Natural killer cell (primary cell): ENCODE data around the gene DST. TPM values are rescaled to one million over a fixed set of nuclear protein-coding genes. Genes with fewer than 3 reads are reported as not detected.
"Not testable (repeated sequence)": the region's sequence is repeated elsewhere in the genome, so short reads cannot be mapped to it uniquely, and the experiment has no call there.

Experiments
- ATAC-seq, 3 donors: fragments of 150-1000 bp in 2 of 3; fragments of 200-7000 bp in 1 of 3; cut with Tn5 transposase; 1 replicate in 1 of 3; 2 replicates in 2 of 3; pipeline ENCODE4 v1.10.0; 2021; ENCODE audit warnings: mild to moderate bottlenecking in 2 of 3, moderate library complexity in 2 of 3
- DNase-seq, 2 donors: peaks; one replicate each; pipeline versions ENCODE4 v3.0.0 to v3.0.0-alpha.2; 2013 to 2021; ENCODE audit warnings: mixed read lengths in 1 of 2
- H3K27ac ChIP-seq: one replicate; pipeline ENCODE4 v1.5.1; 2013; ENCODE audit warnings: mild to moderate bottlenecking, low read length
- H3K27me3 ChIP-seq: one replicate; pipeline ENCODE4 v1.6.1; 2013; ENCODE audit warnings: low read length; ENCODE audit not compliant: control insufficient read depth, insufficient read depth
- H3K36me3 ChIP-seq: one replicate; pipeline ENCODE4 v1.6.1; 2013; ENCODE audit warnings: low read length; ENCODE audit not compliant: control insufficient read depth, insufficient read depth
- H3K4me1 ChIP-seq: one replicate; pipeline ENCODE4 v1.6.1; 2013; ENCODE audit warnings: low read length; ENCODE audit not compliant: control insufficient read depth, insufficient read depth
- H3K4me3 ChIP-seq: one replicate; pipeline ENCODE4 v1.5.1; 2013; ENCODE audit warnings: low read length
- H3K9me3 ChIP-seq: one replicate; pipeline ENCODE4 v1.6.1; 2013; ENCODE audit warnings: low read length; ENCODE audit not compliant: control insufficient read depth, insufficient read depth
- H3K27ac Mint-ChIP-seq, 2 donors: one replicate each; pipeline ENCODE4 v1.8.0; 2022; ENCODE audit warnings: mild to moderate bottlenecking in 2 of 2, mixed read lengths in 2 of 2, moderate library complexity in 1 of 2
- H3K27me3 Mint-ChIP-seq, 2 donors: one replicate each; pipeline ENCODE4 v1.8.0; 2022; ENCODE audit warnings: low read depth in 2 of 2, mixed read lengths in 2 of 2
- H3K36me3 Mint-ChIP-seq: one replicate; pipeline ENCODE4 v1.8.0; 2022; ENCODE audit warnings: mixed read lengths
- H3K4me1 Mint-ChIP-seq, 2 donors: one replicate each; pipeline ENCODE4 v1.8.0; 2022; ENCODE audit warnings: mixed read lengths in 2 of 2
- H3K4me3 Mint-ChIP-seq: one replicate; pipeline ENCODE4 v1.8.0; 2022; ENCODE audit warnings: mild to moderate bottlenecking, moderate library complexity, mixed read lengths
- H3K9me3 Mint-ChIP-seq, 2 donors: one replicate each; pipeline ENCODE4 v1.8.0; 2022; ENCODE audit warnings: mixed read lengths in 2 of 2
- WGBS: methylation state at CpG from one replicate; pipeline ENCODE4 v1.1.7; 2013; ENCODE audit warnings: missing lambda C conversion rate; ENCODE audit not compliant: insufficient coverage; 5-methylcytosine and 5-hydroxymethylcytosine counted together
- intact Hi-C: fragments of 100-400 bp; cut with micrococcal nuclease; formaldehyde crosslinking; loops from one replicate; pipeline ENCODE4 v1.14.2; 2022
- total RNA-seq, 4 donors: library from RNA; stranded (reverse); fragments of 120-200 nt in 1 of 4; gene quantifications; one replicate each; pipeline versions ENCODE4 v1.2.3 to v1.2.4, GENCODE V29; 2013 to 2022
- TF ChIP-seq, protein P1 (sequence below): fragments of 200-600 bp; IDR thresholded peaks from one replicate; pipeline ENCODE4 v1.8.0; 2022; ENCODE audit warnings: antibody characterized with exemption

DST gene
- total RNA-seq, 3 donors from 2014 or later (not counting 1 experiment from before 2014, with no cell fraction given) = 5.6 to 14.7 (median 8.9) TPM

DNA sequence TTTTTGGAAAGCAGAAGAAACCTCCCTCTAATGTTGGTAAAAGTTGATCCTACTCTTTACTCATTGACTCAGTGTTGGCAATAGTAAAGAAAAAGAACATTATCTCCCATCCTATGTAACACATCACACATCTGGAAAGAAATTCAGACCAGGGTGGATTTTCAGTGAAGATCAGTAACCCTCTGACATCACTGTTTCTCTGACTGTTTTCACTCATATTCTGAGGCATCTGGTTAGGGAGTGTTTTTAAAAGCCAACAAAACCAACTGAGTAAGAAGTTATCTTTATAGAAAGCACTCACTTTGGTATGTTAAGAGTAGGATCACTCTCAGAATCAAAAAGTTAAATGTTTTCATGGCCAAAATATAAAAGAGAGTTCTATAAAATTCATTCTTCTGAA lies 143.6 kb downstream of the DST start:
- no peak overlapping the region for H3K4me3 Mint-ChIP-seq
- H3K9me3 ChIP-seq = no peaks in the 10 kb centered on the region
- H3K27ac Mint-ChIP-seq = no peak overlapping the region
- no peak overlapping the region for H3K4me3 ChIP-seq
- H3K27ac ChIP-seq = no peak overlapping the region
- TF ChIP-seq, protein P1, sequence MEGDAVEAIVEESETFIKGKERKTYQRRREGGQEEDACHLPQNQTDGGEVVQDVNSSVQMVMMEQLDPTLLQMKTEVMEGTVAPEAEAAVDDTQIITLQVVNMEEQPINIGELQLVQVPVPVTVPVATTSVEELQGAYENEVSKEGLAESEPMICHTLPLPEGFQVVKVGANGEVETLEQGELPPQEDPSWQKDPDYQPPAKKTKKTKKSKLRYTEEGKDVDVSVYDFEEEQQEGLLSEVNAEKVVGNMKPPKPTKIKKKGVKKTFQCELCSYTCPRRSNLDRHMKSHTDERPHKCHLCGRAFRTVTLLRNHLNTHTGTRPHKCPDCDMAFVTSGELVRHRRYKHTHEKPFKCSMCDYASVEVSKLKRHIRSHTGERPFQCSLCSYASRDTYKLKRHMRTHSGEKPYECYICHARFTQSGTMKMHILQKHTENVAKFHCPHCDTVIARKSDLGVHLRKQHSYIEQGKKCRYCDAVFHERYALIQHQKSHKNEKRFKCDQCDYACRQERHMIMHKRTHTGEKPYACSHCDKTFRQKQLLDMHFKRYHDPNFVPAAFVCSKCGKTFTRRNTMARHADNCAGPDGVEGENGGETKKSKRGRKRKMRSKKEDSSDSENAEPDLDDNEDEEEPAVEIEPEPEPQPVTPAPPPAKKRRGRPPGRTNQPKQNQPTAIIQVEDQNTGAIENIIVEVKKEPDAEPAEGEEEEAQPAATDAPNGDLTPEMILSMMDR = no peak
- H3K4me1 ChIP-seq = no peaks in the 10 kb centered on the region
- no peaks in the 10 kb centered on the region for H3K27me3 Mint-ChIP-seq
- H3K9me3 Mint-ChIP-seq = no peaks in the 10 kb centered on the region
- intact Hi-C loops = no loop called here
- DNase-seq (no peak), ATAC-seq (no peak)
- no peaks in the 10 kb centered on the region for H3K27me3 ChIP-seq
- H3K4me1 Mint-ChIP-seq = no peaks in the 10 kb centered on the region
- H3K36me3 Mint-ChIP-seq = no peaks in the 10 kb centered on the region
- peaks cover 2% of the 10 kb centered on the region for H3K36me3 ChIP-seq

DNA sequence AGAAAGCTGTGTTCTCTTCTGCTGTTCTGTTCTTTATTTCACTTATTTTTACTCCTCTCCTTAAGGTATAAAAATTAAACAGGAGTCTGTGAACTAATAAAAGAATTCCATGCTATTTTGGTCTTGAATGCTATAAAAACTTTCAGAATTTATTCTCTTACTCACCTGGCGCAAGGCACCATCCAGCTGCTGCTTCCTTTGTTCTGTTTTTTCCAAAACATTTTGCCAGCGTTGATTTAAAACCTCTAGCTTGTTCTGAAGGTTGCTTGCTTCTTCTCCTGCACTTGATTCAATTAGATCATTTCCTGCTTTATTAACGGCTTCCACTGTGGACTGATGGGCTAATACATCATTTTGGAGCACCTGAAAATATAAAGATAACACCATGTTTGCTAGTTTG lies 145.0 kb downstream of the DST start:
- no peak overlapping the region for H3K27ac ChIP-seq
- no peak overlapping the region for H3K4me3 ChIP-seq
- ATAC-seq (no peak), DNase-seq (no peak)
- H3K36me3 ChIP-seq = peaks cover 2% of the 10 kb centered on the region
- H3K4me1 Mint-ChIP-seq = no peaks in the 10 kb centered on the region
- intact Hi-C loops = no loop called here
- no peak overlapping the region for H3K4me3 Mint-ChIP-seq
- TF ChIP-seq, protein P1 = no peak
- H3K36me3 Mint-ChIP-seq = no peaks in the 10 kb centered on the region
- no peaks in the 10 kb centered on the region for H3K4me1 ChIP-seq
- no peaks in the 10 kb centered on the region for H3K9me3 Mint-ChIP-seq
- WGBS = 55% methylated on average over 3 of the region's 3 CpGs
- H3K27ac Mint-ChIP-seq = no peak overlapping the region
- no peaks in the 10 kb centered on the region for H3K27me3 Mint-ChIP-seq
- H3K27me3 ChIP-seq = no peaks in the 10 kb centered on the region
- no peaks in the 10 kb centered on the region for H3K9me3 ChIP-seq

DNA sequence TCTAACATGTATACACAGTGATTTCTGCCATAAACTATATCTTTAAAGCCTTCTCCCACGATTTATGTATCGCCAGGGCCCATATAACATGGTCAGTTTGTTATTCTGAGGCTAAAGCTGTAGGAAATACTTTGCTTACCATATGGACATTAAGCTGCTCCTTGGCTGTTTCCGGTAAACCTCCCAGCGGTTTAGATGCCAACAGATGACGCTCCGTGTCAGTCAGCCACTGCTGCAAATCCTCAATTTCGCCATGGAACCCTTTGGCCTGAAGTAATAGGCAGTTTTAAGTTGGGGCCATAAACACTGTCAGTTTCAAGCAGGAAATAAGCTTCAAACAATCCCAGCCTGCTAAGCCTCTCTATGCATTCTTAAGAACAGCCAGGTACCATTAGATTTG lies 145.4 kb downstream of the DST start:
- Histone ChIP-seq H3K9me3 (no peaks in the 10 kb centered on the region), H3K36me3 (peaks cover 2% of the 10 kb centered on the region), H3K27me3 (no peaks in the 10 kb centered on the region), H3K27ac (no peak overlapping the region), H3K4me3 (no peak overlapping the region), H3K4me1 (no peaks in the 10 kb centered on the region)
- intact Hi-C loops = no loop called here
- DNase-seq = no peak
- no peak for ATAC-seq
- 92% methylated on average over 7 of the region's 7 CpGs for WGBS
- Mint-ChIP-seq H3K27ac (no peak overlapping the region), H3K27me3 (no peaks in the 10 kb centered on the region), H3K36me3 (no peaks in the 10 kb centered on the region), H3K4me3 (no peak overlapping the region), H3K4me1 (no peaks in the 10 kb centered on the region), H3K9me3 (no peaks in the 10 kb centered on the region)
- TF ChIP-seq, protein P1 = no peak

DNA sequence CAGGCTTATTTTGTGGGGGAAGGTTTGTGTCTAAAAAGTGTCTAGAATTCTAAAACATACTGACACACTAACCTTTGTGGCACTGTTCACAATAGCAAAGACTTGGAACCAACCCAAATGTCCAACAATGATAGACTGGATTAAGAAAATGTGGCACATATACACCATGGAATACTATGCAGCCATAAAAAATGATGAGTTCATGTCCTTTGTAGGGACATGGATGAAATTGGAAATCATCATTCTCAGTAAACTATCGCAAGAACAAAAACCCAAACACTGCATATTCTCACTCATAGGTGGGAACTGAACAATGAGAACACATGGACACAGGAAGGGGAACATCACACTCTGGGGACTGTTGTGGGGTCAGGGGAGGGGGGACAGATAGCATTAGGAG lies 146.0 kb downstream of the DST start:
- H3K9me3 ChIP-seq, H3K9me3 Mint-ChIP-seq, H3K36me3 ChIP-seq, H3K4me1 Mint-ChIP-seq, H3K27ac Mint-ChIP-seq, ATAC-seq, H3K4me3 Mint-ChIP-seq, H3K27me3 Mint-ChIP-seq, H3K36me3 Mint-ChIP-seq, H3K27me3 ChIP-seq, DNase-seq, H3K4me1 ChIP-seq, H3K4me3 ChIP-seq, H3K27ac ChIP-seq, intact Hi-C loops: not testable (repeated sequence)
- WGBS = no CpG with 5 or more reads among the region's 1 CpG
